ENCODE measurements around the gene DENND1A. TPM values are rescaled to one million over a fixed set of nuclear protein-coding genes. Genes with fewer than 3 reads are reported as not detected.

The DENND1A gene
- total RNA-seq, 2 experiments from 2014 or later, result 21.9 to 23.3 TPM

DNA sequence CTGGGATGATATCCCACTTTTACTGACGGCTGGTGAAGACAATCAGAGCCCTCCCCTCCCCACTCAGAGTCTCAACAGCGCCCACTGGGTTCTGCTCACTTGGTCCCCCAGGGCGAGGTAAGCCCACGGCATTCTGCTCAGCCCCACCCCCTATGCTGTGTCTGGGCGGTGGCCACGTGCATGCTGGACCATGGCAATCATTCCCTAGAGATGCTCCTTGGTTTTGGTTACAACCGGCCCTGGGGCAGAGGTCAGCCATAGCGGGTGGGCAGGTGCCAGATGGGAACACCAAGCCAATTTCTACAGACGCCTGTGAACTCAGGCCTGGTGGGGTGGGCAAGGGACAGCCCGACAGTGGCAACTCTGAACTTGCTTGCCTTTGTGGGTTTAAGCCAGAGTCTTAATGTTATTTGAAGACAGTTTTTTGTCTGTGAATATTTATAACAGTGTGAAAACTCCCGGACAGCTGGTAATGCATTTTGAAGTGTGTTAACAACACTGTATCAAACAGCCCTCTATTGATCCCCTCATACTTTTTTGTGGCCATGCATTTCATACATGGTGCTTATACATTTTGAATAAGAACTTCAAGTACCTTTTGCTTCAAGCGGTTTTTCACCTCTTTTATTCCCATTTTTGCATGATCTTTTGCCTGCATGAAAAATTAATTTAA lies 479.7 kb downstream of the DENND1A start:
- Mint-ChIP-seq H3K4me3 (no peak overlapping the region), H3K36me3 (ENCODE audit: low read depth) (peaks cover 3% of the 10 kb centered on the region), H3K27ac (no peak overlapping the region), H3K27me3 (no peaks in the 10 kb centered on the region), H3K4me1 (ENCODE audit: low read depth) (no peaks in the 10 kb centered on the region), H3K9me3 (no peaks in the 10 kb centered on the region)
- ATAC-seq, result no peak
- POLR2A ChIA-PET, result no interaction called here
- CTCF ChIA-PET, result no interaction called here
- intact Hi-C loops (cut with micrococcal nuclease), result no loop called here
- DNase-seq, result no peak
- TF ChIP-seq, protein P1, sequence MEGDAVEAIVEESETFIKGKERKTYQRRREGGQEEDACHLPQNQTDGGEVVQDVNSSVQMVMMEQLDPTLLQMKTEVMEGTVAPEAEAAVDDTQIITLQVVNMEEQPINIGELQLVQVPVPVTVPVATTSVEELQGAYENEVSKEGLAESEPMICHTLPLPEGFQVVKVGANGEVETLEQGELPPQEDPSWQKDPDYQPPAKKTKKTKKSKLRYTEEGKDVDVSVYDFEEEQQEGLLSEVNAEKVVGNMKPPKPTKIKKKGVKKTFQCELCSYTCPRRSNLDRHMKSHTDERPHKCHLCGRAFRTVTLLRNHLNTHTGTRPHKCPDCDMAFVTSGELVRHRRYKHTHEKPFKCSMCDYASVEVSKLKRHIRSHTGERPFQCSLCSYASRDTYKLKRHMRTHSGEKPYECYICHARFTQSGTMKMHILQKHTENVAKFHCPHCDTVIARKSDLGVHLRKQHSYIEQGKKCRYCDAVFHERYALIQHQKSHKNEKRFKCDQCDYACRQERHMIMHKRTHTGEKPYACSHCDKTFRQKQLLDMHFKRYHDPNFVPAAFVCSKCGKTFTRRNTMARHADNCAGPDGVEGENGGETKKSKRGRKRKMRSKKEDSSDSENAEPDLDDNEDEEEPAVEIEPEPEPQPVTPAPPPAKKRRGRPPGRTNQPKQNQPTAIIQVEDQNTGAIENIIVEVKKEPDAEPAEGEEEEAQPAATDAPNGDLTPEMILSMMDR (IDR thresholded peaks at IDR 0.05), result no peak

DNA sequence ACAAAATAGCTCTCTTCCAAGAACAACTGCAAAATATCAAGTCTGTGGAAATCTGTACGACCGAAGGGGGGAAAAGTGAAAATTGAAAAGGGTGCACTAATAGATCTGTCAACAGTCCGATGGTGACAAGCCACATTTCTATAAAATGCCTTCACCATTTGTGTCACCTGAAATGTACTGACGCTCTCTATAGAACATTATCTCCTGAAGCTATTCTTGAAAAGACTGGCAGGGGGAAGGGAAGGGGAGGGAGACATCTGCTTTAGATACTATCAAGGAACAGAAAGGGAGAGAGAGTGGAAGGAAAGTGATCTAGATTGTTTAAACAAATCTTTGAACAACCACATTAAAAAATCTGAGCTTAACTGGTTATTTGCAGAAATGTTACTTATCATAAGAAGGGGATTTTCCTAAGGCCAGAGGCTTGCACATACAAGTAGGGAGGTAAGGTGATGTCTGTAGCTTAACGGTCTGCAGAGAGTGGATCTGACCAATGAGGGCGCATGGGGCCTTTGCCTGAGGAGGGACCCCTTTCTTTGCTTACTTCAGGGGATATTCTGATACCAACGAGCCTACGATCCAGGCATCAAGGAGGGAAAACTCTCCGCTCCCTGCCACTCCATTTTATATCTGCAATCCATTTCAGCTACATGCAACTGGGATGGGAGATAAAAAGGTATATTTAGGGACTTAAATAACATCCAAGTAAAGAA lies 481.8 kb downstream of the DENND1A start:
- TF ChIP-seq, protein P1 (IDR thresholded peaks at IDR 0.05), result no peak
- Mint-ChIP-seq H3K36me3 (ENCODE audit: low read depth) (peaks cover 3% of the 10 kb centered on the region), H3K4me3 (no peak overlapping the region), H3K27ac (no peak overlapping the region), H3K27me3 (no peaks in the 10 kb centered on the region), H3K4me1 (ENCODE audit: low read depth) (no peaks in the 10 kb centered on the region), H3K9me3 (no peaks in the 10 kb centered on the region)
- intact Hi-C loops (cut with micrococcal nuclease), result loop anchor here (10.0 kb wide), 1 partner anchor 57 kb away; no protein-coding TSS in a partner anchor
- DNase-seq (no peak), ATAC-seq (no peak)
- POLR2A ChIA-PET, result interaction anchor here (0.5 kb wide), 1 partner anchor 577 kb away, joined by 3 read pairs; no protein-coding TSS in a partner anchor
- CTCF ChIA-PET, result interaction anchor here (1.6 kb wide), 1 partner anchor 13 kb away, joined by 4 read pairs; no protein-coding TSS in a partner anchor

DNA sequence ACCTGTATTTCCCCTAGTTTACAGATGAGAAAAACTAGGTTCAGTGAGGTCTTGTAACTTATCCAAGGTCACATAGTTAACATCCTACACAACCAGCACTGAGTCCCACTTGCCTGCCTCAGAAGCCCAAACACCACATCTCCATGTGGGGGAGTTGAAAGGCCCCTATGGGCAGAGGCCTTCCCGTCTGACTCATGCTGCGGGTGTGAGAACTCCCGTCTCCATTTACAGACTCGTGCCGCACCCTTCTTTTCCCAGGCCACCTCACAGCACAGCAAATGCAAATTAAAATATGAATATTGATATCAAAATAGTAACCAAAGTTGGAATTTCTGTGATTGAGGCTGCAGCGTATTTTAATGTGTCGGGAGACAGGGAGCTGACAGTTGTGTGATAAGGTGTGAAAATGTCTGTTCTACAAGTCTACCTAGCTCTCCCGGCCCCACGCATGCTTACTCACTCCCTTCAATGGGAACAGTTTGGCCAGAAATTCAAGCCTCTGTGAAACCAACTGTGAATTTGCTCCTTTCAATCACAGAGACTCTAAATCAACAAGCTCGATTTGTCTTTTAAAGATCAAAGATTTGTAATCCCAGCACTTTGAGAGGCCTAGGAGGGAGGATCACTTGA lies 483.8 kb downstream of the DENND1A start:
- Mint-ChIP-seq H3K27ac (no peak overlapping the region), H3K9me3 (no peaks in the 10 kb centered on the region), H3K4me3 (no peak overlapping the region), H3K4me1 (ENCODE audit: low read depth) (no peaks in the 10 kb centered on the region), H3K36me3 (ENCODE audit: low read depth) (no peaks in the 10 kb centered on the region), H3K27me3 (no peaks in the 10 kb centered on the region)
- intact Hi-C loops (cut with micrococcal nuclease), result loop anchor here (10.0 kb wide), 1 partner anchor 59 kb away; no protein-coding TSS in a partner anchor
- CTCF ChIA-PET, result no interaction called here
- POLR2A ChIA-PET, result no interaction called here
- DNase-seq (no peak), ATAC-seq (no peak)
- TF ChIP-seq, protein P1 (IDR thresholded peaks at IDR 0.05), result no peak

DNA sequence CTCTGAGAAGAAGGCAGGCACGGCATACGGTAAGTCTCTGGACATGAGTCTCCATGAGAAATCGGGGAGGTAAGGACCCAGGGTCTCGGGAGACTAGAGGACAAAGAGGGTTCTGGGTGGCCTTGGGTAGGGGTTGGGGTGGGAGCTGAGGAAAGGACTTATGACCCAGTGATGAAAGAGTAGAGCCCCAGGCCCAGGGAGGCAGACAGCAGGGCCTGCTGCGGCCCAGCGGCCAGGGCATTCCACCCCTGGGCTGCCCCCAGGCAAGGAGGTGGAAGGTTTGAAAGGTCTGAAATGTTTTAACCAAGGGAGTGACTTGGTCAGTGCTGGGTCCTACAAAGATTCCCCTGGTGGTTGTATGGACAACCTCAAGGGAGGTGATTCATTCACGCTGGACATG lies 484.8 kb downstream of the DENND1A start:
- POLR2A ChIA-PET, result no interaction called here
- no peak for DNase-seq
- Mint-ChIP-seq H3K27me3 (no peaks in the 10 kb centered on the region), H3K36me3 (ENCODE audit: low read depth) (peaks cover 1% of the 10 kb centered on the region), H3K4me1 (ENCODE audit: low read depth) (no peaks in the 10 kb centered on the region), H3K27ac (no peak overlapping the region), H3K9me3 (no peaks in the 10 kb centered on the region), H3K4me3 (no peak overlapping the region)
- ATAC-seq, result no peak
- TF ChIP-seq, protein P1 (IDR thresholded peaks at IDR 0.05), result no peak
- CTCF ChIA-PET, result no interaction called here
- intact Hi-C loops (cut with micrococcal nuclease), result loop anchor here (10.0 kb wide), 1 partner anchor 60 kb away; no protein-coding TSS in a partner anchor

Measured in activated CD8-positive, alpha-beta T cell treated with anti-CD3 and anti-CD28 coated beads for 36 hours (primary cell).